Neural cell (in vitro differentiated cells): ENCODE measurements around the gene NCAPH2. TPM values are rescaled to one million over a fixed set of nuclear protein-coding genes. Genes with fewer than 3 reads are reported as not detected.

Experiments
- H2AFZ ChIP-seq: fragments of 200-600, 300-800 bp; sonication (generic), shearing (Covaris generic); 2 replicates; pipeline ENCODE4 v1.6.0; 2014; ENCODE audit warnings: low read depth, mild to moderate bottlenecking, antibody characterized with exemption, low read length, moderate library complexity
- H3F3A ChIP-seq: fragments of 200-600 bp; shearing (Covaris generic); 2 replicates; pipeline ENCODE4 v1.6.1; 2016; ENCODE audit warnings: mild to moderate bottlenecking, moderate library complexity, mixed read lengths, antibody characterized with exemption, low read length; ENCODE audit not compliant: insufficient read depth, poor library complexity, severe bottlenecking
- H3K27ac ChIP-seq: fragments of 200-600, 300-800 bp; sonication (generic), shearing (Covaris generic); 2 replicates; pipeline ENCODE4 v1.5.1; 2014; ENCODE audit warnings: mild to moderate bottlenecking, low read length, moderate library complexity
- H3K27me3 ChIP-seq: fragments of 300-800, 200-600 bp; sonication (generic), shearing (Covaris generic); 2 replicates; pipeline ENCODE4 v1.6.0; 2014; ENCODE audit warnings: mild to moderate bottlenecking, low read depth, low read length, moderate library complexity; ENCODE audit not compliant: insufficient read depth
- H3K36me3 ChIP-seq: fragments of 300-800, 200-600 bp; sonication (generic), shearing (Covaris generic); 2 replicates; pipeline ENCODE4 v1.5.1; 2014; ENCODE audit warnings: mild to moderate bottlenecking, antibody characterized with exemption, low read length, moderate library complexity; ENCODE audit not compliant: insufficient read depth
- H3K4me2 ChIP-seq: fragments of 300-800, 200-600 bp; sonication (generic), shearing (Covaris generic); 2 replicates; pipeline ENCODE4 v1.6.0; 2014; ENCODE audit warnings: mild to moderate bottlenecking, low read length
- H3K4me3 ChIP-seq: fragments of 300-800, 200-600 bp; sonication (generic), shearing (Covaris generic); 2 replicates; pipeline ENCODE4 v1.5.1; 2014; ENCODE audit warnings: mild to moderate bottlenecking, low read length, moderate library complexity
- H3K79me2 ChIP-seq: fragments of 200-600 bp; shearing (Covaris generic); replicated peaks from 2 replicates; pipeline ENCODE4 v1.6.0; 2014; ENCODE audit warnings: mild to moderate bottlenecking, low read length, moderate library complexity; ENCODE audit not compliant: insufficient read depth
- H3K9ac ChIP-seq: fragments of 300-800, 200-600 bp; sonication (generic), shearing (Covaris generic); 2 replicates; pipeline ENCODE4 v1.6.1; 2016; ENCODE audit warnings: mild to moderate bottlenecking, low read length, mixed read lengths
- H3K9me2 ChIP-seq: fragments of 200-600 bp; shearing (Covaris generic); 2 replicates; pipeline ENCODE4 v1.6.1; 2016; ENCODE audit warnings: mild to moderate bottlenecking, low read length, mixed read lengths; ENCODE audit not compliant: insufficient read depth
- H3K9me3 ChIP-seq: fragments of 200-600, 300-800 bp; sonication (generic), shearing (Covaris generic); 2 replicates; pipeline ENCODE4 v1.6.1; 2016; ENCODE audit warnings: mild to moderate bottlenecking, mixed run types, low read length, moderate library complexity, mixed read lengths
- H4K20me1 ChIP-seq: fragments of 200-600 bp; shearing (Covaris generic); 2 replicates; pipeline ENCODE4 v1.6.1; 2016; ENCODE audit warnings: mild to moderate bottlenecking, mixed run types; ENCODE audit not compliant: insufficient read depth
- CTCF ChIP-seq: fragments of 450-650 bp; IDR thresholded peaks from 2 replicates; pipeline ENCODE4 v1.5.1; 2014; ENCODE audit warnings: antibody characterized with exemption, mild to moderate bottlenecking, moderate library complexity; ENCODE audit not compliant: poor library complexity, severe bottlenecking
- EP300 ChIP-seq: fragments of 450-650 bp; conservative IDR thresholded peaks from 2 replicates; pipeline ENCODE4 v1.6.1; 2014; ENCODE audit warnings: antibody characterized with exemption, mild to moderate bottlenecking, moderate library complexity; ENCODE audit not compliant: poor library complexity, severe bottlenecking
- EZH2 ChIP-seq: fragments of 200-600, 300-800 bp; shearing (Covaris generic), sonication (generic); IDR thresholded peaks from 2 replicates; pipeline ENCODE4 v1.6.1; 2014; ENCODE audit warnings: antibody characterized with exemption, low read length, borderline replicate concordance, mild to moderate bottlenecking; ENCODE audit not compliant: insufficient read depth, poor library complexity, severe bottlenecking
- MXI1 ChIP-seq: fragments of 450-650 bp; conservative IDR thresholded peaks from 2 replicates; pipeline ENCODE4 v1.6.1; 2014; ENCODE audit warnings: antibody characterized with exemption, mild to moderate bottlenecking; ENCODE audit not compliant: poor library complexity, severe bottlenecking
- POLR2AphosphoS5 ChIP-seq: IDR thresholded peaks from 2 replicates; pipeline ENCODE4 v1.6.1; 2012
- RAD21 ChIP-seq: fragments of 450-650 bp; conservative IDR thresholded peaks from 2 replicates; pipeline ENCODE4 v1.6.1; 2014; ENCODE audit warnings: antibody characterized with exemption, mild to moderate bottlenecking, moderate library complexity
- REST ChIP-seq: IDR thresholded peaks from 2 replicates; pipeline ENCODE4 v1.6.1; 2012; ENCODE audit warnings: borderline replicate concordance
- SMC3 ChIP-seq: fragments of 450-650 bp; conservative IDR thresholded peaks from 2 replicates; pipeline ENCODE4 v1.6.1; 2014; ENCODE audit warnings: antibody characterized with exemption, mild to moderate bottlenecking, moderate library complexity; ENCODE audit not compliant: poor library complexity
- TAF1 ChIP-seq: IDR thresholded peaks from 2 replicates; pipeline ENCODE4 v1.6.1; 2012; ENCODE audit warnings: low read depth
- polyA plus RNA-seq: library from polyadenylated mRNA; depleted of rRNA; stranded (reverse); fragments of >200 nt; gene quantifications from 2 replicates; pipeline ENCODE4 v1.2.3, GENCODE V29; 2014

Gene NCAPH2
- polyA plus RNA-seq, 1 donor from 2014 or later = 81.1 TPM

- H3F3A ChIP-seq = no peaks in the 10 kb centered on the region
- no peaks in the 10 kb centered on the region for H3K36me3 ChIP-seq
- no peak overlapping the region for H3K4me2 ChIP-seq
- no peak for TF ChIP-seq EZH2
- TF ChIP-seq CTCF = peak; percentile 20
- no peaks in the 10 kb centered on the region for H4K20me1 ChIP-seq
- H3K9me3 ChIP-seq = no peaks in the 10 kb centered on the region
- H3K27ac ChIP-seq = peak overlapping the region; percentile 75
- no peaks in the 10 kb centered on the region for H3K79me2 ChIP-seq
- H2AFZ ChIP-seq = no peak overlapping the region
- peaks cover 14% of the 10 kb centered on the region for H3K27me3 ChIP-seq
- no peaks in the 10 kb centered on the region for H3K9me2 ChIP-seq
- peak overlapping the region; percentile 95 for H3K4me3 ChIP-seq
- H3K9ac ChIP-seq = peak overlapping the region; percentile 81
Measured at GRCh38 chr22:50525858-50526107, 17.8 kb downstream of the NCAPH2 start.

- peak overlapping the region; percentile 81 for H3K9ac ChIP-seq
- no peaks in the 10 kb centered on the region for H4K20me1 ChIP-seq
- H2AFZ ChIP-seq = no peak overlapping the region
Measured at GRCh38 chr22:50526108-50526833, 18.2 kb downstream of the NCAPH2 start.

More at GRCh38 chr22:50526108-50526833, 18.2 kb downstream of the NCAPH2 start:
- Histone ChIP-seq H3K27me3 (peaks cover 19% of the 10 kb centered on the region), H3K79me2 (no peaks in the 10 kb centered on the region), H3K4me3 (peak overlapping the region; percentile 95), H3K4me2 (peak overlapping the region; percentile 73), H3K27ac (peak overlapping the region; percentile 75), H3K9me2 (no peaks in the 10 kb centered on the region), H3K36me3 (no peaks in the 10 kb centered on the region), H3K9me3 (no peaks in the 10 kb centered on the region), H3F3A (no peaks in the 10 kb centered on the region)
- no peak for TF ChIP-seq REST
- TF ChIP-seq CTCF = peak; percentile 75
- peak; percentile 16 for TF ChIP-seq POLR2AphosphoS5
- peak; percentile 1 for TF ChIP-seq TAF1
- TF ChIP-seq EZH2 = no peak
- no peak for TF ChIP-seq MXI1
- no peak for TF ChIP-seq EP300
- peak; percentile 56 for TF ChIP-seq SMC3
- peak; percentile 42 for TF ChIP-seq RAD21
